Activated CD8-positive, alpha-beta T cell treated with anti-CD3 and anti-CD28 coated beads for 36 hours (primary cell): ENCODE measurements around the gene STK32C. TPM values are rescaled to one million over a fixed set of nuclear protein-coding genes. Genes with fewer than 3 reads are reported as not detected.

Source experiments
- ATAC-seq: fragments of 200-7000 bp; cut with Tn5 transposase; one replicate; pipeline ENCODE4 v1.10.0; 2021; ENCODE audit warnings: mild to moderate bottlenecking, moderate library complexity
- CTCF ChIA-PET: fragments of 350-600 bp; sonication (Branson Sonifier 250); formaldehyde crosslinking; loops from one replicate; lab custom pipeline; 2021; ENCODE audit warnings: antibody characterized with exemption; lab: Charles Lee
- POLR2A ChIA-PET: fragments of 350-600 bp; sonication (Branson Sonifier 250); formaldehyde crosslinking; loops from one replicate; lab custom pipeline; 2021; ENCODE audit warnings: antibody characterized with exemption; lab: Charles Lee
- DNase-seq: peaks from one replicate; pipeline ENCODE4 v3.0.0-alpha.2; 2020
- H3K27ac Mint-ChIP-seq: one replicate; pipeline ENCODE4 v1.8.0; 2021; ENCODE audit warnings: mild to moderate bottlenecking, mixed read lengths
- H3K27me3 Mint-ChIP-seq: one replicate; pipeline ENCODE4 v1.8.0; 2021; ENCODE audit warnings: mixed read lengths
- H3K36me3 Mint-ChIP-seq: one replicate; pipeline ENCODE4 v1.8.0; 2021; ENCODE audit warnings: low read depth, mixed read lengths
- H3K4me1 Mint-ChIP-seq: one replicate; pipeline ENCODE4 v1.8.0; 2021; ENCODE audit warnings: low read depth, mixed read lengths
- H3K4me3 Mint-ChIP-seq: one replicate; pipeline ENCODE4 v1.8.0; 2021; ENCODE audit warnings: mild to moderate bottlenecking, moderate library complexity, mixed read lengths
- H3K9me3 Mint-ChIP-seq: one replicate; pipeline ENCODE4 v1.8.0; 2021; ENCODE audit warnings: mixed read lengths
- intact Hi-C: fragments of 100-400 bp; cut with micrococcal nuclease; formaldehyde crosslinking; loops from one replicate; pipeline ENCODE4 v1.10.0; 2022
- total RNA-seq, 2 experiments: library from RNA; stranded (reverse); gene quantifications; one replicate each; pipeline ENCODE4 v1.2.3, GENCODE V29; 2021
- TF ChIP-seq, protein P1 (sequence below): fragments of 200-600 bp; IDR thresholded peaks from one replicate; pipeline ENCODE4 v1.8.0; 2022; ENCODE audit warnings: antibody characterized with exemption, mild to moderate bottlenecking

The STK32C gene
- total RNA-seq, 2 experiments from 2014 or later, result 29.3 to 31.4 TPM

DNA sequence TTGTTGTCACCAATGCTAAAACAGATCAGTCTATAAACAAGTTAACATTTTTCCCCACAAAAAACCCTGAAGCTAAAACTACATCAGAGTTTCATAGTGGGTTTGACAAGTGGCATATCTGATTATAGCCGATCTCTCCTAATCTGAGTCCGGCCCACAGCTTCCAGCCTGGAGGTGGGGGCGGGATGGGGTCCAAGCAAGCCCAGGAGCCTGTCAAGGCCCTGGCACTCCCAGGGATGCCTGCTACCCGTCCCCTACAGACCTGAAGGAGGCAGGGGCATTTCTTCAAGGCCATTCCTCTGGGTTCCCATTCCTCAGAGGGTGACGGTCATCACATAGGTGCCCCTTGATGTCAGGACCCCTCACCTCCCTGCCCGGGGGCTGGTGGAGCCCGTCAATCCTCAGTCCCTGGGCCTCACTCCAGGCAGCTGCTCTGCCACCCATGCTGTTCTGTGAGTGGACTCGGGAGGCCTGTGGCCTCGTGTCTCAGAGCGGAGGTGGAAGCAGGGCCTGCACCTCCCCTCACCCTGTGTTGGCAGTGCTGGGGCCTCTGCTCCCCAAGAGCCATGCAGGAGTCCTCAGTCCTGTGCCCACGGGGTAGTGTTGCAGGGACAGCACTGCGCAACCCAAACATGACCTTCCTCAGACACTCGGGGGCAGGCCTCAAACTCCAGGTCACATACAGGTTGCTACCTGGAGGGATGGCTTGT is 112.2 kb downstream of the STK32C start:
- H3K27me3 Mint-ChIP-seq, result peaks cover 3% of the 10 kb centered on the region
- no peaks in the 10 kb centered on the region for H3K4me1 Mint-ChIP-seq
- ATAC-seq, result no peak
- no peak overlapping the region for H3K27ac Mint-ChIP-seq
- no peak overlapping the region for H3K4me3 Mint-ChIP-seq
- ChIA-PET POLR2A (interaction anchor here (0.7 kb wide), 1 partner anchor 47 kb away, joined by 3 read pairs; no protein-coding TSS in a partner anchor), CTCF (no interaction called here)
- DNase-seq, result no peak
- intact Hi-C loops, result no loop called here
- H3K36me3 Mint-ChIP-seq, result peaks cover 2% of the 10 kb centered on the region
- H3K9me3 Mint-ChIP-seq, result no peaks in the 10 kb centered on the region
- TF ChIP-seq, protein P1, sequence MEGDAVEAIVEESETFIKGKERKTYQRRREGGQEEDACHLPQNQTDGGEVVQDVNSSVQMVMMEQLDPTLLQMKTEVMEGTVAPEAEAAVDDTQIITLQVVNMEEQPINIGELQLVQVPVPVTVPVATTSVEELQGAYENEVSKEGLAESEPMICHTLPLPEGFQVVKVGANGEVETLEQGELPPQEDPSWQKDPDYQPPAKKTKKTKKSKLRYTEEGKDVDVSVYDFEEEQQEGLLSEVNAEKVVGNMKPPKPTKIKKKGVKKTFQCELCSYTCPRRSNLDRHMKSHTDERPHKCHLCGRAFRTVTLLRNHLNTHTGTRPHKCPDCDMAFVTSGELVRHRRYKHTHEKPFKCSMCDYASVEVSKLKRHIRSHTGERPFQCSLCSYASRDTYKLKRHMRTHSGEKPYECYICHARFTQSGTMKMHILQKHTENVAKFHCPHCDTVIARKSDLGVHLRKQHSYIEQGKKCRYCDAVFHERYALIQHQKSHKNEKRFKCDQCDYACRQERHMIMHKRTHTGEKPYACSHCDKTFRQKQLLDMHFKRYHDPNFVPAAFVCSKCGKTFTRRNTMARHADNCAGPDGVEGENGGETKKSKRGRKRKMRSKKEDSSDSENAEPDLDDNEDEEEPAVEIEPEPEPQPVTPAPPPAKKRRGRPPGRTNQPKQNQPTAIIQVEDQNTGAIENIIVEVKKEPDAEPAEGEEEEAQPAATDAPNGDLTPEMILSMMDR, result no peak

DNA sequence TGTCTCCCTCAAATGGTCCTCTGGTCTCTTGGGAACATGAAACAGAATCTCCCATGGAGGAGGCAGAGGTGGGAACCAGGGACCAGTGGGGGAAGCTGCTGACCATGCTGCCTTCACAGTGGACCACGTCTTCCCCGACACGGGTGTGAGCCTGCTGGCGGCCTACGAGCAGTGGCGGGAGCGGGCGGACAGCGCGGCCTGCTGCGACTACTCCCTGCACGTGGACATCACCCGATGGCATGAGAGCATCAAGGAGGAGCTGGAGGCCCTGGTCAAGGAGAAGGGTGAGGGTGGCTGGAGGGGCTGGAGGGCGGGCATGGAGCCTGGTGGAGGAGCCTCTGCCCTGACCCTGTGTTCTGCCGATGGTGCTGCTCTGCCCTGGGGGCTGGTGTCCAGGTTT is 113.0 kb downstream of the STK32C start:
- intact Hi-C loops, result no loop called here
- H3K27me3 Mint-ChIP-seq, result peaks cover 8% of the 10 kb centered on the region
- no peak overlapping the region for H3K4me3 Mint-ChIP-seq

DNA sequence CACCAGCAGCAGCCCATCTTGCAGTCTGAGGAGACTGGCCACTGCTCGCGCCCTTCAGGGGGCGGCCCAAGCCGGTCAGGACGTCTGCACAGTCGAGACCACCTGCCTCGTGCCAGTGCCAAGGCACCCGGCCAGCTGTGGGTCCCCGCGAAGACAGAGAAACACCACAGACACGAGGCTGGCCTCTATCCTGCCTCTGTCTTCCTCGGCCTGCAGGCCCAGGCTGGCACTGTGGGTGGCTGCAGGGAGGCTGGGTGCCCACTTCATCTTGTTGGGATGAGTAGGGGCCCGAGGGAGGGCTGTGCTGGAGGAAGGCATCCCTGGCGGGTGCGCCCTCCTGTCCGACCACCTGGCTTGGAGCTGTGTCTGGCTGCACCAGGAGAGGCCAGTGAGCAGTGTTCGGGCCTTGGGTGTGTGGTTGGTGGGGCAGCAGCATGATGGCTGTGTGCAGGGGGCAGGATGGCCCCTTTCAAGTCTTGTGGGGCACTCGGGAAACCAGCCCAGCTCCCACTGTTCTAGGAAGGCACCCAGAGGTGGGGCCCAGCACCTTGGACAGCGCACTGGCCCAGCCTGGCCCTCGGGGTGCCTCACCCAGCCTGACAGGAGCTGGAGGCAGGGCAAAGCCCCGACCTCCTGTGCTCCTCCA is 113.7 kb downstream of the STK32C start:
- H3K36me3 Mint-ChIP-seq, result peaks cover 2% of the 10 kb centered on the region
- CTCF ChIA-PET, result no interaction called here
- POLR2A ChIA-PET, result no interaction called here
- DNase-seq (peak; percentile 41), ATAC-seq (peak; percentile 55)
- TF ChIP-seq, protein P1, result no peak
- peaks cover 15% of the 10 kb centered on the region for H3K27me3 Mint-ChIP-seq
- no peaks in the 10 kb centered on the region for H3K4me1 Mint-ChIP-seq
- intact Hi-C loops, result no loop called here
- no peak overlapping the region for H3K27ac Mint-ChIP-seq
- H3K9me3 Mint-ChIP-seq, result no peaks in the 10 kb centered on the region
- H3K4me3 Mint-ChIP-seq, result no peak overlapping the region

More for the DNA sequence above, 113.0 kb downstream of the STK32C start:
- no peak for DNase-seq
- ChIA-PET CTCF (no interaction called here), POLR2A (no interaction called here)
- ATAC-seq, result no peak
- H3K27ac Mint-ChIP-seq, result no peak overlapping the region
- TF ChIP-seq, protein P1, result no peak
- peaks cover 2% of the 10 kb centered on the region for H3K36me3 Mint-ChIP-seq
- no peaks in the 10 kb centered on the region for H3K9me3 Mint-ChIP-seq
- H3K4me1 Mint-ChIP-seq, result no peaks in the 10 kb centered on the region

DNA sequence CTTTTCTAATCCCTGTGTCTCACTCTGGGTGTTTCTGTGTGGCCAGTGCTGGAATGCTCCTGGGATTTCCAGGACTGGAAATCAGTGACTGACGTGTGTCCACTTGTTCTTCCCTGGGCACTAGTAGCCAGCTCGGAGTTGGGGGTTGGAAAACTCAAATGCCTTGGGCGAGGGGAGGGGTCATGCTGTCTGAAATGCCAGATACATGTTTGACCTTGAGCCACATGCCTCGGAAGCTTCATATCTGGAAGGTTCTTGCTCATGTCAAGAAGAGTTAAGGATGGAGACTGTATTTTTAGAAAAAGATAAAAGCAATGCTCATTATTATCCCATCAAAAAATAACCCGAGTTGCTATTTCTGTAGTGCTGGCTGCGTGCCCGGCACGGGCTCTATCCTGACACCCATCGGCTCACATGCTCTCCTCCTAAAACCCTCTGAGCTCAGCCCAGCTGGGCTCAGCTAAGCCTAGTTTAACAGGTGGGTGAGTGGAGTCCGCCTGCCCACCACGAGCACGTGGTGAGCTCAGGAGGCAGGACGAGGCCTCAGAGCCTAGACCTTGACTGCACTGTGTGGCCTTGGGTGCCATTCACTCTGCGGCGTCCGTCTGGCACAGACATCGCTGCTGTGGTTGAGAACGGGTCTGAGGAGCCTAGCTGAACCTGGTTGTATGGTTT is 114.6 kb downstream of the STK32C start:
- POLR2A ChIA-PET, result no interaction called here
- CTCF ChIA-PET, result interaction anchor here (0.7 kb wide), 1 partner anchor 31 kb away, joined by 3 read pairs; no protein-coding TSS in a partner anchor
- no peak overlapping the region for H3K4me3 Mint-ChIP-seq
- intact Hi-C loops, result no loop called here
- H3K27ac Mint-ChIP-seq, result no peak overlapping the region
- H3K9me3 Mint-ChIP-seq, result no peaks in the 10 kb centered on the region
- H3K27me3 Mint-ChIP-seq, result peaks cover 24% of the 10 kb centered on the region
- peaks cover 2% of the 10 kb centered on the region for H3K36me3 Mint-ChIP-seq
- TF ChIP-seq, protein P1, result no peak
- H3K4me1 Mint-ChIP-seq, result no peaks in the 10 kb centered on the region
- ATAC-seq (no peak), DNase-seq (no peak)
